Ascending aorta (tissue), 2 donors: ENCODE measurements around the gene ST6GALNAC2. TPM values are rescaled to one million over a fixed set of nuclear protein-coding genes. Genes with fewer than 3 reads are reported as not detected.

Source experiments
- DNase-seq, 2 donors: peaks; one replicate each; pipeline ENCODE4 v3.0.0-alpha.2; 2019; ENCODE audit warnings: low spot score in 2 of 2
- H3K27ac ChIP-seq, 2 donors: fragments of 200-600 bp; sonication (generic); one replicate each; pipeline ENCODE4 v1.5.1; 2016 to 2017; ENCODE audit warnings: mild to moderate bottlenecking in 1 of 2
- H3K27me3 ChIP-seq: fragments of 200-600 bp; sonication (generic); one replicate; pipeline ENCODE4 v1.5.1; 2017
- H3K36me3 ChIP-seq, 2 donors: fragments of 200-600 bp; sonication (generic); one replicate each; pipeline ENCODE4 v1.5.1; 2016
- H3K4me1 ChIP-seq, 2 donors: fragments of 200-600 bp; sonication (generic); one replicate each; pipeline ENCODE4 v1.5.1; 2016 to 2017; ENCODE audit warnings: mild to moderate bottlenecking in 1 of 2
- H3K4me3 ChIP-seq, 2 donors: fragments of 200-600 bp; sonication (generic); one replicate each; pipeline ENCODE4 v1.5.1; 2016 to 2017; ENCODE audit warnings: mild to moderate bottlenecking in 1 of 2
- H3K9me3 ChIP-seq, 2 donors: fragments of 200-600 bp; sonication (generic); one replicate each; pipeline ENCODE4 v1.5.1; 2016
- intact Hi-C: fragments of 100-400 bp; cut with DNase I; formaldehyde crosslinking; loops from one replicate; pipeline ENCODE4 v1.15.1; 2023
- total RNA-seq: library from RNA; depleted of rRNA; stranded (reverse); fragments of >200 nt; gene quantifications from one replicate; pipeline ENCODE4 v1.1.0, GENCODE V29; 2016
- TF ChIP-seq, protein P1 (sequence below), 3 experiments: fragments of 200-600 bp in 2 of 3; fragments of 450-650 bp in 1 of 3; sonication (generic) in 2 of 3; IDR thresholded peaks; one replicate each; pipeline ENCODE4 v1.5.1; 2016 to 2019; ENCODE audit warnings: antibody characterized with exemption in 3 of 3, mild to moderate bottlenecking in 1 of 3, moderate library complexity in 1 of 3

Gene ST6GALNAC2
- total RNA-seq, 1 donor from 2014 or later, result 15.8 TPM

DNA sequence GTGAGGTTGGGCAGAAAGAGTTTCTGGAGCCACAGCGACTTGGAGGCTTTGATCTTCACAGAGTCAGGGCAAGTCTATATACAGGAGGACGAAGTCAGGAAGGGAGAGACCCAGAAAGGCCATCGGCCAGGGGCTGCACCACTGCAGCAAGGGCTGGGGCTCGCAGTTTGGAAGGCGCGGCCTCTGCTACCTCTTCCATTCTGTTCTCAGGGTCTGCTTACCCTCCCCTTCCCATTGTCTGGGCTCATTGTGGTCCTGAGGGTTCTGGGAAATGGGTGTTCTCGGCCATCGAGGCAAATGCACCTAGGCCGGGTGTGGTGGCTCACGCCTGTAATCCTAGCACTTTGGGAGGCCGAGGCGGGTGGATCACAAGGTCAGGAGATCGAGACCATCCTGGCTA, 41.9 kb upstream of the ST6GALNAC2 start:
- H3K9me3 ChIP-seq, result no peaks in the 10 kb centered on the region
- intact Hi-C loops, result no loop called here
- DNase-seq, result no peak
- no peak overlapping the region for H3K4me3 ChIP-seq
- H3K27me3 ChIP-seq, result no peaks in the 10 kb centered on the region
- H3K27ac ChIP-seq, result no peak overlapping the region
- no peaks in the 10 kb centered on the region for H3K4me1 ChIP-seq
- TF ChIP-seq, protein P1, sequence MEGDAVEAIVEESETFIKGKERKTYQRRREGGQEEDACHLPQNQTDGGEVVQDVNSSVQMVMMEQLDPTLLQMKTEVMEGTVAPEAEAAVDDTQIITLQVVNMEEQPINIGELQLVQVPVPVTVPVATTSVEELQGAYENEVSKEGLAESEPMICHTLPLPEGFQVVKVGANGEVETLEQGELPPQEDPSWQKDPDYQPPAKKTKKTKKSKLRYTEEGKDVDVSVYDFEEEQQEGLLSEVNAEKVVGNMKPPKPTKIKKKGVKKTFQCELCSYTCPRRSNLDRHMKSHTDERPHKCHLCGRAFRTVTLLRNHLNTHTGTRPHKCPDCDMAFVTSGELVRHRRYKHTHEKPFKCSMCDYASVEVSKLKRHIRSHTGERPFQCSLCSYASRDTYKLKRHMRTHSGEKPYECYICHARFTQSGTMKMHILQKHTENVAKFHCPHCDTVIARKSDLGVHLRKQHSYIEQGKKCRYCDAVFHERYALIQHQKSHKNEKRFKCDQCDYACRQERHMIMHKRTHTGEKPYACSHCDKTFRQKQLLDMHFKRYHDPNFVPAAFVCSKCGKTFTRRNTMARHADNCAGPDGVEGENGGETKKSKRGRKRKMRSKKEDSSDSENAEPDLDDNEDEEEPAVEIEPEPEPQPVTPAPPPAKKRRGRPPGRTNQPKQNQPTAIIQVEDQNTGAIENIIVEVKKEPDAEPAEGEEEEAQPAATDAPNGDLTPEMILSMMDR (IDR thresholded peaks at IDR 0.05), result no peak
- H3K36me3 ChIP-seq, result no peaks in the 10 kb centered on the region

DNA sequence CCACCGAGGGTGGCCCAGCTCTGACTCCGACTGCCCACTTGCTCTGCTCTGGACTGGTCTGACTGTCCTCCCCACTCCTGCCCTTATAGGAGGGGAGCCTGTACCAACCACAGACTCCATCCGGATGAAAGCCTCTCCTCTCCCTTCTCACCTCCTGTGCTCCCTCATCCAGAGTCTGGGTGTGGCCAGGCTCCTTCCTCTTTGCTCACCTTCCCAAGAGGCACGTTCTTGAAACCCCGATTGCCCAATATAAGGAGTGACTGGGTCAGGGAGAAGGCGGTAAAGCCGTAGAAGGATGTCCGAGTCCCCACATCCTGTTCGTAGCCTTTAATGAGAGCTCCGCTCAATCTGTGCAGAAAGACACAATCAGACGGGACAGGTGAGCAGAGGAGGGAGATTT, 40.8 kb upstream of the ST6GALNAC2 start:
- H3K4me1 ChIP-seq, result no peaks in the 10 kb centered on the region
- H3K27me3 ChIP-seq, result no peaks in the 10 kb centered on the region
- no peak overlapping the region for H3K4me3 ChIP-seq
- H3K36me3 ChIP-seq, result no peaks in the 10 kb centered on the region
- no peaks in the 10 kb centered on the region for H3K9me3 ChIP-seq
- H3K27ac ChIP-seq, result no peak overlapping the region
- peak in 1 of 2 donors; percentile 33 for DNase-seq
- TF ChIP-seq, protein P1 (IDR thresholded peaks at IDR 0.05), result no peak
- intact Hi-C loops, result no loop called here

- intact Hi-C loops, result loop anchor here (2.0 kb wide), 1 partner anchor 67 kb away; no protein-coding TSS in a partner anchor
- Histone ChIP-seq H3K4me1 (no peaks in the 10 kb centered on the region), H3K4me3 (no peak overlapping the region), H3K36me3 (no peaks in the 10 kb centered on the region), H3K27ac (no peak overlapping the region), H3K27me3 (no peaks in the 10 kb centered on the region), H3K9me3 (no peaks in the 10 kb centered on the region)
- peak in 1 of 2 donors; percentile 56 for DNase-seq
- TF ChIP-seq, protein P1 (IDR thresholded peaks at IDR 0.05), result no peak
These were observed 39.8 kb upstream of the ST6GALNAC2 start for GRCh38 chr17:76625496-76625895.

DNA sequence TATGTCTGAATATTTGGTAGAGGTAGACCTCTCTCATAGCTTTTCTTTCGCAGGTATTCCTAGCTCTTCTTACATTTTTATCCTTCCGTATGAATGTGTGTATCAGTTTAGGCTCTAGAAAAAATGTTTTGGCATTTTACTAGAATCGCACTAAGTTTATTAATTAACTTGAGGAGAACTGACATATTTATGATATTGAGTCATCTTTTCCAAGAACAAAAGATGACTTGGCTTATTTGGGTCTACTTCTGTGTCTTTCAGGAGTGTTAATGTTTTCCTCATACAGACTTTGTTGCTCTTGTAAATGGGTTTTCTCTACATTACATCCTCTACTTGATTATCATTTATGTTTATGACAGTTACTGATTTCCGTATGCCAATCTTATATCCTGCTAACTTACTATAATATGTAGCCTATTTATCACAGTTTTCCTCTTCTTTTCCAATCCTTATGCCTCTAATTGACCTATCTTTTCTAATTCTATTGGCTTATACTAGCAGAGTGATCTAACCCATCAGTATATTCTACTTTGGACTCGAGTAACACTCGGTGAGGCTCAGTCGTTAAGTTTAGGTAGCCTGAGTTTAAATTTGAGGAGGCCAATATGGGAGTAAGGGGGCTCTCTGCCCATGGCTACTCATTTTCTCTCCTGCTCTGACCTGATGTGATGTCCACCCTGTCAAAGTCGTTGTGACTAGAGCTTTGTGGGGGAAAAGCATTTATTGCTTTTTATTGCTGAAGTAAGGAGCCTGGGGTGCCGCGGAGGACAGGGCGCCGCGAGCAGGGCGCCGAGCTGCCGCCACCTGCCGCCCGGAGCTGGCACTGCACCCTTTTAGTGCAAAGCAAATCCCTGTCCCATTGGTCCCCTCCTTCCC, 37.8 kb upstream of the ST6GALNAC2 start:
- Histone ChIP-seq H3K4me3 (no peak overlapping the region), H3K27ac (no peak overlapping the region), H3K27me3 (no peaks in the 10 kb centered on the region), H3K36me3 (no peaks in the 10 kb centered on the region), H3K4me1 (no peaks in the 10 kb centered on the region), H3K9me3 (no peaks in the 10 kb centered on the region)
- TF ChIP-seq, protein P1 (IDR thresholded peaks at IDR 0.05), result peak; percentile 76 to 97 (median 92)
- intact Hi-C loops, result loop anchor here (1.0 to 2.0 kb wide), 3 partner anchors 65 to 100 kb away; no protein-coding TSS in a partner anchor
- DNase-seq, result peak in 1 of 2 donors; percentile 81

- H3K4me1 ChIP-seq, result no peaks in the 10 kb centered on the region
- H3K36me3 ChIP-seq, result no peaks in the 10 kb centered on the region
- DNase-seq, result no peak
- no peaks in the 10 kb centered on the region for H3K27me3 ChIP-seq
- intact Hi-C loops, result no loop called here
- TF ChIP-seq, protein P1 (IDR thresholded peaks at IDR 0.05), result no peak
- H3K4me3 ChIP-seq, result no peak overlapping the region
- H3K27ac ChIP-seq, result no peak overlapping the region
- no peaks in the 10 kb centered on the region for H3K9me3 ChIP-seq
These were observed 32.2 kb upstream of the ST6GALNAC2 start for GRCh38 chr17:76617838-76618237.
